Ovary (tissue), 9 donors: ENCODE results near the gene AAR2. TPM values are rescaled to one million over a fixed set of nuclear protein-coding genes. Genes with fewer than 3 reads are reported as not detected.

Experiments used
- DNase-seq, 5 donors: peaks; one replicate each; pipeline ENCODE4 v3.0.0-alpha.2; 2019 to 2020
- H3K27ac ChIP-seq, 2 donors: fragments of 200-600 bp; one replicate each; pipeline versions ENCODE4 v1.5.1 to v1.8.0; 2019 to 2022
- H3K27me3 ChIP-seq: fragments of 200-600 bp; one replicate; pipeline ENCODE4 v1.8.0; 2022
- H3K36me3 ChIP-seq: fragments of 200-600 bp; sonication (generic); one replicate; pipeline ENCODE4 v1.5.1; 2019
- H3K4me1 ChIP-seq: one replicate; pipeline ENCODE4 v1.8.1; 2013; ENCODE audit warnings: mild to moderate bottlenecking, moderate library complexity; ENCODE audit not compliant: insufficient read depth
- H3K4me3 ChIP-seq: fragments of 200-600 bp; sonication (generic); one replicate; pipeline ENCODE4 v1.5.1; 2017
- H3K9me3 ChIP-seq, 2 donors: fragments of 200-600 bp in 1 of 2; sonication (generic) in 1 of 2; one replicate each; pipeline versions ENCODE4 v1.5.1 to v1.8.1; 2013 to 2019; ENCODE audit warnings: mild to moderate bottlenecking in 1 of 2, moderate library complexity in 1 of 2
- EP300 ChIP-seq: sonication (generic); formaldehyde crosslinking; IDR thresholded peaks from one replicate; pipeline ENCODE4 v1.6.1; 2017; ENCODE audit warnings: antibody characterized with exemption
- POLR2A ChIP-seq: fragments of 450-650 bp; IDR thresholded peaks from one replicate; pipeline ENCODE4 v1.6.1; 2017; ENCODE audit warnings: antibody characterized with exemption, mild to moderate bottlenecking, moderate library complexity
- WGBS, 3 donors: extraction: QIAGEN DNeasy Blood & Tissue Kit in 1 of 3; methylation state at CpG; one replicate each; pipeline versions ENCODE4 v1.1.5 to v1.1.7; 2013 to 2017; 5-methylcytosine and 5-hydroxymethylcytosine counted together
- intact Hi-C, 4 donors: fragments of 100-400 bp; cut with DNase I; formaldehyde crosslinking; loops; one replicate each; pipeline versions ENCODE4 v1.11.0 to v1.15.1; 2022 to 2023
- polyA plus RNA-seq, 2 donors: library from polyadenylated mRNA; stranded (reverse); fragments of 200-250 nt in 1 of 2; fragments of 350-450 nt in 1 of 2; fragmentation: Illumina TruSeq in 1 of 2; extraction: RNeasy Lipid Tissue Mini Kit (QIAGEN cat#74804) in 1 of 2; gene quantifications; one replicate each; pipeline ENCODE4 v1.2.3, GENCODE V29; 2013 to 2014
- total RNA-seq, 7 donors: library from RNA; depleted of rRNA in 2 of 7; stranded (reverse); fragments of >200 nt in 2 of 7; fragmentation: NEBNext Ultra II Directional in 3 of 7; extraction: Animal tissue kit (Norgen Biotek cat#: 25700) in 3 of 7; gene quantifications; one replicate each; pipeline versions ENCODE4 v1.1.0 to v1.2.4, GENCODE V29; 2016 to 2023
- TF ChIP-seq, protein P1 (sequence below), 3 donors: fragments of 450-650 bp in 2 of 3; fragments of 200-600 bp in 1 of 3; IDR thresholded peaks; one replicate each; pipeline versions ENCODE4 v1.5.1 to v1.8.0; 2016 to 2022; ENCODE audit warnings: antibody characterized with exemption in 3 of 3, mild to moderate bottlenecking in 1 of 3
- donor health status: DM: no; HTN: no; CAD: no; lungs with moderate emphysema.
- donor health status: DM: no; HTN: no; CAD: no.
- donor health status: Bipolar disorder and iron deficiency.
- donor health status: DM: yes; HTN: yes; CAD: no.
- donor health status: DM: no; HTN: no; CAD: no.
- donor health status: DM: yes; HTN: yes; CAD: no.

AAR2 gene
- total and polyA plus RNA-seq, 9 donors, result 19.7 to 40.2 (median 26.6) TPM

GRCh38 chr20:36277546-36277945 lies 41.3 kb downstream of the AAR2 start:
- no peaks in the 10 kb centered on the region for H3K9me3 ChIP-seq
- TF ChIP-seq EP300, result no peak
- TF ChIP-seq, protein P1, sequence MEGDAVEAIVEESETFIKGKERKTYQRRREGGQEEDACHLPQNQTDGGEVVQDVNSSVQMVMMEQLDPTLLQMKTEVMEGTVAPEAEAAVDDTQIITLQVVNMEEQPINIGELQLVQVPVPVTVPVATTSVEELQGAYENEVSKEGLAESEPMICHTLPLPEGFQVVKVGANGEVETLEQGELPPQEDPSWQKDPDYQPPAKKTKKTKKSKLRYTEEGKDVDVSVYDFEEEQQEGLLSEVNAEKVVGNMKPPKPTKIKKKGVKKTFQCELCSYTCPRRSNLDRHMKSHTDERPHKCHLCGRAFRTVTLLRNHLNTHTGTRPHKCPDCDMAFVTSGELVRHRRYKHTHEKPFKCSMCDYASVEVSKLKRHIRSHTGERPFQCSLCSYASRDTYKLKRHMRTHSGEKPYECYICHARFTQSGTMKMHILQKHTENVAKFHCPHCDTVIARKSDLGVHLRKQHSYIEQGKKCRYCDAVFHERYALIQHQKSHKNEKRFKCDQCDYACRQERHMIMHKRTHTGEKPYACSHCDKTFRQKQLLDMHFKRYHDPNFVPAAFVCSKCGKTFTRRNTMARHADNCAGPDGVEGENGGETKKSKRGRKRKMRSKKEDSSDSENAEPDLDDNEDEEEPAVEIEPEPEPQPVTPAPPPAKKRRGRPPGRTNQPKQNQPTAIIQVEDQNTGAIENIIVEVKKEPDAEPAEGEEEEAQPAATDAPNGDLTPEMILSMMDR (IDR thresholded peaks at IDR 0.05), result no peak
- TF ChIP-seq POLR2A, result no peak
- no peak for DNase-seq
- no peaks in the 10 kb centered on the region for H3K36me3 ChIP-seq
- no peak overlapping the region for H3K27ac ChIP-seq
- intact Hi-C loops, result no loop called here
- no peak overlapping the region for H3K4me3 ChIP-seq
- no peaks in the 10 kb centered on the region for H3K4me1 ChIP-seq
- no peaks in the 10 kb centered on the region for H3K27me3 ChIP-seq
- 60 to 73% (median 65%) methylated on average over 9 of the region's 9 CpGs for WGBS, 3 donors

- DNase-seq, result no peak
- Histone ChIP-seq H3K4me3 (no peak overlapping the region), H3K27me3 (no peaks in the 10 kb centered on the region), H3K27ac (no peak overlapping the region), H3K4me1 (no peaks in the 10 kb centered on the region), H3K36me3 (no peaks in the 10 kb centered on the region), H3K9me3 (no peaks in the 10 kb centered on the region)
- TF ChIP-seq EP300, result no peak
- TF ChIP-seq, protein P1 (IDR thresholded peaks at IDR 0.05), result no peak
- no peak for TF ChIP-seq POLR2A
- intact Hi-C loops, result no loop called here
- 42 to 61% (median 59%) methylated on average over 5 of the region's 5 CpGs for WGBS, 3 donors
Measured at GRCh38 chr20:36279362-36279761, 43.1 kb downstream of the AAR2 start.

GRCh38 chr20:36279776-36280175 lies 43.5 kb downstream of the AAR2 start:
- Histone ChIP-seq H3K27ac (no peak overlapping the region), H3K9me3 (no peaks in the 10 kb centered on the region), H3K4me1 (no peaks in the 10 kb centered on the region), H3K36me3 (no peaks in the 10 kb centered on the region), H3K27me3 (no peaks in the 10 kb centered on the region), H3K4me3 (no peak overlapping the region)
- 55 to 63% (median 58%) methylated on average over 6 of the region's 6 CpGs for WGBS, 3 donors
- intact Hi-C loops, result no loop called here
- TF ChIP-seq EP300 (no peak), POLR2A (no peak)
- TF ChIP-seq, protein P1 (IDR thresholded peaks at IDR 0.05), result no peak
- DNase-seq, result no peak

- intact Hi-C loops, result no loop called here
- no peak overlapping the region for H3K27ac ChIP-seq
- no peaks in the 10 kb centered on the region for H3K4me1 ChIP-seq
- 71 to 78% (median 78%) methylated on average over 10 of the region's 10 CpGs for WGBS, 3 donors
- no peak overlapping the region for H3K4me3 ChIP-seq
- H3K36me3 ChIP-seq, result no peaks in the 10 kb centered on the region
- H3K9me3 ChIP-seq, result no peaks in the 10 kb centered on the region
- no peak for TF ChIP-seq POLR2A
- TF ChIP-seq EP300, result no peak
- TF ChIP-seq, protein P1 (IDR thresholded peaks at IDR 0.05), result no peak
- H3K27me3 ChIP-seq, result no peaks in the 10 kb centered on the region
- no peak for DNase-seq
Measured at GRCh38 chr20:36281785-36282380, 45.6 kb downstream of the AAR2 start.
